GM23248 (cell line): ENCODE data around the gene CORIN. TPM values are rescaled to one million over a fixed set of nuclear protein-coding genes. Genes with fewer than 3 reads are reported as not detected.

Source experiments
- DNase-seq: peaks from one replicate; pipeline ENCODE4 v3.0.0-alpha.2; 2015
- H2AFZ ChIP-seq: fragments of 200-600 bp; sonication (generic); 2 replicates; pipeline ENCODE4 v1.6.1; 2016; ENCODE audit warnings: antibody characterized with exemption
- H3F3A ChIP-seq: fragments of 200-600 bp; sonication (generic); 2 replicates; pipeline ENCODE4 v1.6.1; 2016; ENCODE audit warnings: mild to moderate bottlenecking, antibody characterized with exemption, mixed run types; ENCODE audit not compliant: insufficient read depth
- H3K27ac ChIP-seq: fragments of 200-600 bp; sonication (generic); 2 replicates; pipeline ENCODE4 v1.5.1; 2016; ENCODE audit warnings: mild to moderate bottlenecking
- H3K27me3 ChIP-seq: fragments of 200-600 bp; sonication (generic); replicated peaks from 2 replicates; pipeline ENCODE4 v1.6.1; 2016; ENCODE audit warnings: mild to moderate bottlenecking; ENCODE audit not compliant: insufficient read depth
- H3K36me3 ChIP-seq: fragments of 200-600 bp; sonication (generic); 2 replicates; pipeline ENCODE4 v1.6.1; 2016; ENCODE audit warnings: low read depth, mild to moderate bottlenecking
- H3K4me1 ChIP-seq: fragments of 200-600 bp; sonication (generic); 2 replicates; pipeline ENCODE4 v1.6.1; 2016; ENCODE audit warnings: mild to moderate bottlenecking; ENCODE audit not compliant: insufficient read depth
- H3K4me2 ChIP-seq: fragments of 200-600 bp; sonication (generic); one replicate; pipeline ENCODE4 v1.6.1; 2016; ENCODE audit warnings: mild to moderate bottlenecking; ENCODE audit not compliant: unreplicated experiment
- H3K4me3 ChIP-seq: fragments of 200-600 bp; sonication (generic); 2 replicates; pipeline ENCODE4 v1.5.1; 2016; ENCODE audit warnings: mild to moderate bottlenecking
- H3K79me2 ChIP-seq: fragments of 200-600 bp; sonication (generic); 2 replicates; pipeline ENCODE4 v1.6.1; 2016; ENCODE audit warnings: mild to moderate bottlenecking; ENCODE audit not compliant: insufficient read depth
- H3K9ac ChIP-seq: fragments of 200-600 bp; sonication (generic); 2 replicates; pipeline ENCODE4 v1.6.1; 2016; ENCODE audit warnings: mild to moderate bottlenecking
- H3K9me2 ChIP-seq: fragments of 200-600 bp; sonication (generic); 2 replicates; pipeline ENCODE4 v1.6.1; 2016; ENCODE audit warnings: mixed run types, mild to moderate bottlenecking, moderate library complexity; ENCODE audit not compliant: insufficient read depth
- H3K9me3 ChIP-seq: fragments of 200-600 bp; sonication (generic); one replicate; pipeline ENCODE4 v1.6.1; 2017; ENCODE audit warnings: low read depth
- H4K20me1 ChIP-seq: fragments of 200-600 bp; sonication (generic); 2 replicates; pipeline ENCODE4 v1.6.0; 2016; ENCODE audit not compliant: insufficient read depth
- EZH2 ChIP-seq: fragments of 200-600 bp; sonication (generic); IDR thresholded peaks from 2 replicates; pipeline ENCODE4 v1.6.1; 2018; ENCODE audit warnings: antibody characterized with exemption, mild to moderate bottlenecking; ENCODE audit not compliant: insufficient read depth, poor library complexity, severe bottlenecking
- EZH2phosphoT487 ChIP-seq: fragments of 200-600 bp; sonication (generic); IDR thresholded peaks from 2 replicates; pipeline ENCODE4 v1.6.1; 2018; ENCODE audit warnings: antibody characterized with exemption, moderate library complexity, mild to moderate bottlenecking, low read depth; ENCODE audit not compliant: insufficient read depth
- WGBS, 2 experiments: methylation state at CpG; one replicate each; pipeline ENCODE4 v1.1.6; 2015 to 2017; ENCODE audit warnings: low lambda C conversion rate in 2 of 2, low coverage in 1 of 2; ENCODE audit errors: missing lambda C conversion rate in 2 of 2; 5-methylcytosine and 5-hydroxymethylcytosine counted together
- in situ Hi-C: fragments of 300-500 bp; cut with MboI; formaldehyde crosslinking; loops from 2 replicates; pipeline ENCODE4 v1.15.0; 2020
- polyA plus RNA-seq: library from polyadenylated mRNA; unstranded; fragments of >200 nt; fragmentation: Nextera tagmentation; extraction: Ambion mirVana; gene quantifications from 2 replicates; pipeline ENCODE4 v1.2.1, GENCODE V29; 2016
- total RNA-seq: library from RNA; depleted of rRNA; stranded (reverse); fragments of >200 nt; shearing (Covaris generic); gene quantifications from 2 replicates; pipeline ENCODE4 v1.2.3, GENCODE V29; 2014

Gene CORIN
- total and polyA plus RNA-seq, 2 experiments from 2014 or later: 0.70 to 0.86 TPM

DNA sequence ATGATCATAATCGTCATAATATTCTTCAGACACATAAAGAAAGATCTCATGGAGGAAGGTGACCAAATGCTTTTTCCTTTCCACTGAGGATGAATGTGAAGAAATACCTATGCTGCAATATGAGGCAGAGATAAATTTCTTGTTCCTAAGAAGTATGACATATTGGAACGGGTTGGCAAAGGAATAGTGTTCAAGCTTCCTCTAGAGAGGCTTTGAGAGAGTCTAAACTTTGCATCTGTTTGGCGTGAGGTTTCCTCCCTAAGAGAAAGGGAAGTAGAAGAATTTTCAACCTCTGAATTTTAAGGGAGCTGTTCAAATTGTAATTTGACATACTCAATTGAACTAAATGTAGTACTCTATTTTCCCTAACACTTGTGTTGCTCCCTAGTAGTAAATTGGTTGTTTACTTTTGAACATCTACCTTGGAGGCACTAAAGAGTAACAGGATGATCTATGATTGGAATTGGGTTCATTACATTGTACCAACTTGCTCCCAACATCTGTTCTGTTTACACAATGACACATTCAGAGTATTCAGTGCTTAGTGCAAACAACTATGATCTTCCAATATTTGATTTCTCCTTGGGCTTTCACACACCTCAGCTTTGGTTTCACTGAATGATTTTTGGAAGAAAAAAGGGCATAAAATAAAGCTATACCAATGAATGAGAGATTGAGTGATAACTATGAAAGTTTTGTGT is 122.0 kb downstream of the CORIN start:
- H3F3A ChIP-seq: no peaks in the 10 kb centered on the region
- no peaks in the 10 kb centered on the region for H3K36me3 ChIP-seq
- H3K4me2 ChIP-seq: no peak overlapping the region
- H3K4me1 ChIP-seq: no peaks in the 10 kb centered on the region
- no peak overlapping the region for H2AFZ ChIP-seq
- no peak overlapping the region for H3K9ac ChIP-seq
- peaks cover 7% of the 10 kb centered on the region; the same call in 1 of the 2 replicates for H3K27me3 ChIP-seq
- no peak overlapping the region for H3K27ac ChIP-seq
- no peaks in the 10 kb centered on the region for H3K9me3 ChIP-seq
- TF ChIP-seq EZH2phosphoT487 (no peak), EZH2 (no peak)
- 44 to 58% methylated on average over 3 of the region's 3 CpGs for WGBS, 2 experiments
- DNase-seq: no peak
- H4K20me1 ChIP-seq: no peaks in the 10 kb centered on the region
- H3K4me3 ChIP-seq: no peak overlapping the region
- no peaks in the 10 kb centered on the region for H3K9me2 ChIP-seq
- H3K79me2 ChIP-seq: no peaks in the 10 kb centered on the region
- in situ Hi-C loops: no loop called here

GRCh38 chr4:47714269-47714668 is 123.6 kb downstream of the CORIN start:
- Histone ChIP-seq H3F3A (no peaks in the 10 kb centered on the region), H3K4me2 (no peak overlapping the region), H4K20me1 (no peaks in the 10 kb centered on the region), H3K79me2 (no peaks in the 10 kb centered on the region), H3K9ac (no peak overlapping the region), H2AFZ (no peak overlapping the region), H3K4me1 (no peaks in the 10 kb centered on the region), H3K27me3 (peaks cover 7% of the 10 kb centered on the region; the same call in 1 of the 2 replicates), H3K36me3 (no peaks in the 10 kb centered on the region), H3K9me3 (no peaks in the 10 kb centered on the region), H3K27ac (no peak overlapping the region), H3K9me2 (no peaks in the 10 kb centered on the region), H3K4me3 (no peak overlapping the region)
- no peak for DNase-seq
- WGBS, 2 experiments: 2 to 4% methylated on average over 2 of the region's 2 CpGs
- in situ Hi-C loops: no loop called here
- TF ChIP-seq EZH2: no peak
- no peak for TF ChIP-seq EZH2phosphoT487

- no peaks in the 10 kb centered on the region for H3K36me3 ChIP-seq
- no peaks in the 10 kb centered on the region for H3K4me1 ChIP-seq
- DNase-seq: no peak
- no peaks in the 10 kb centered on the region for H3K79me2 ChIP-seq
- TF ChIP-seq EZH2phosphoT487: no peak
- no peak for TF ChIP-seq EZH2
- 26 to 27% methylated on average over 6 of the region's 6 CpGs for WGBS, 2 experiments
- H3K9me3 ChIP-seq: no peaks in the 10 kb centered on the region
- H3K9ac ChIP-seq: no peak overlapping the region
- no peak overlapping the region for H3K4me3 ChIP-seq
- H3F3A ChIP-seq: no peaks in the 10 kb centered on the region
- no peak overlapping the region for H2AFZ ChIP-seq
- H3K27ac ChIP-seq: no peak overlapping the region
- in situ Hi-C loops: no loop called here
- H3K9me2 ChIP-seq: no peaks in the 10 kb centered on the region
- H4K20me1 ChIP-seq: no peaks in the 10 kb centered on the region
- no peak overlapping the region for H3K4me2 ChIP-seq
- H3K27me3 ChIP-seq: peaks cover 7% of the 10 kb centered on the region; the same call in 1 of the 2 replicates
These were observed 124.6 kb downstream of the CORIN start for GRCh38 chr4:47713129-47713834.

GRCh38 chr4:47711646-47712045 is 126.2 kb downstream of the CORIN start:
- Histone ChIP-seq H3K27ac (no peak overlapping the region), H3F3A (no peaks in the 10 kb centered on the region), H3K4me3 (no peak overlapping the region), H4K20me1 (no peaks in the 10 kb centered on the region), H3K4me1 (no peaks in the 10 kb centered on the region), H3K9me2 (no peaks in the 10 kb centered on the region), H3K9ac (no peak overlapping the region), H3K27me3 (peaks cover 13% of the 10 kb centered on the region; the same call in 1 of the 2 replicates), H2AFZ (no peak overlapping the region), H3K4me2 (no peak overlapping the region), H3K36me3 (no peaks in the 10 kb centered on the region), H3K79me2 (no peaks in the 10 kb centered on the region), H3K9me3 (no peaks in the 10 kb centered on the region)
- WGBS, 2 experiments: 32 to 48% methylated on average over 3 of the region's 3 CpGs
- no peak for DNase-seq
- TF ChIP-seq EZH2phosphoT487 (no peak), EZH2 (no peak)
- in situ Hi-C loops: no loop called here
